Liver (tissue), 3 donors: Measurements from ENCODE around the gene FGB.

Experiments
- FOXA1 ChIP-seq: IDR thresholded peaks from 2 replicates; pipeline ENCODE4 v1.6.1; 2016; ENCODE audit warnings: antibody characterized with exemption
- GABPA ChIP-seq, 2 donors: IDR thresholded peaks in 1 of 2; conservative IDR thresholded peaks in 1 of 2; 2 replicates each; pipeline ENCODE4 v1.6.1; 2016; ENCODE audit warnings: antibody characterized with exemption in 2 of 2, mild to moderate bottlenecking in 1 of 2, moderate library complexity in 1 of 2
- HNF4G ChIP-seq: IDR thresholded peaks from 2 replicates; pipeline ENCODE4 v1.6.1; 2016; ENCODE audit warnings: antibody characterized with exemption
- NR2F2 ChIP-seq: IDR thresholded peaks from 2 replicates; pipeline ENCODE4 v1.6.1; 2016; ENCODE audit warnings: antibody characterized with exemption
- RAD21 ChIP-seq, 2 donors: IDR thresholded peaks; 2 replicates each; pipeline ENCODE4 v1.6.1; 2016; ENCODE audit warnings: antibody characterized with exemption in 2 of 2, mild to moderate bottlenecking in 2 of 2
- RXRA ChIP-seq, 2 donors: IDR thresholded peaks; 2 replicates each; pipeline ENCODE4 v1.6.1; 2017 to 2018; ENCODE audit warnings: antibody characterized with exemption in 2 of 2, mild to moderate bottlenecking in 1 of 2
- SP1 ChIP-seq: IDR thresholded peaks from 2 replicates; pipeline ENCODE4 v1.6.1; 2018; ENCODE audit warnings: antibody characterized with exemption, mild to moderate bottlenecking
- TAF1 ChIP-seq: conservative IDR thresholded peaks from 2 replicates; pipeline ENCODE4 v1.6.1; 2016; ENCODE audit warnings: antibody characterized with exemption, mild to moderate bottlenecking
- YY1 ChIP-seq: IDR thresholded peaks from 2 replicates; pipeline ENCODE4 v1.6.1; 2016; ENCODE audit warnings: antibody characterized with exemption, mild to moderate bottlenecking
- TF ChIP-seq, protein P1 (sequence below): fragments of 150-350 bp; IDR thresholded peaks from 2 replicates; pipeline ENCODE4 v1.5.1; 2017; ENCODE audit warnings: improper control_type of control experiment, low read depth, low read length; ENCODE audit not compliant: missing input control
- TF ChIP-seq, protein P2 (sequence below): IDR thresholded peaks from 2 replicates; pipeline ENCODE4 v1.6.1; 2016; ENCODE audit warnings: antibody characterized with exemption
- TF ChIP-seq, protein P3 (sequence below): IDR thresholded peaks from 2 replicates; pipeline ENCODE4 v1.6.1; 2016; ENCODE audit warnings: antibody characterized with exemption, mild to moderate bottlenecking
- TF ChIP-seq, protein P4 (sequence below): IDR thresholded peaks from 2 replicates; pipeline ENCODE4 v1.6.1; 2016; ENCODE audit warnings: antibody characterized with exemption
- TF ChIP-seq, protein P5 (sequence below): IDR thresholded peaks from 2 replicates; pipeline ENCODE4 v1.6.1; 2016; ENCODE audit warnings: antibody characterized with exemption
- donor health status: healthy.
- donor health status: healthy.

DNA sequence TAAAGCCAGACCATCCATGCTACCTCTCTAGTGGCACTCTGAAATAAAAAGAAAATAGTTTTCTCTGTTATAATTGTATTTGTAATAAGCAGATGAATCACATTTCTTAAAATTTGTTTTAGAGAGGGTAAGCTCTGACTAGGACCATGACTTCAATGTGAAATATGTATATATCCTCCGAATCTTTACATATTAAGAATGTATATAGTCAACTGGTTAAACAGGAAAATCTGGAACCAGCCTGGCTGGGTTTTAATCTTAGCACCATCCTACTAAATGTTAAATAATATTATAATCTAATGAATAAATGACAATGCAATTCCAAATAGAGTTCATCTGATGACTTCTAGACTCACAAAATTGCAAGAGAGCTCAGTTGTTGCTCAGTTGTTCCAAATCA lies 1.5 kb downstream of the FGB start:
- TF ChIP-seq, protein P1, sequence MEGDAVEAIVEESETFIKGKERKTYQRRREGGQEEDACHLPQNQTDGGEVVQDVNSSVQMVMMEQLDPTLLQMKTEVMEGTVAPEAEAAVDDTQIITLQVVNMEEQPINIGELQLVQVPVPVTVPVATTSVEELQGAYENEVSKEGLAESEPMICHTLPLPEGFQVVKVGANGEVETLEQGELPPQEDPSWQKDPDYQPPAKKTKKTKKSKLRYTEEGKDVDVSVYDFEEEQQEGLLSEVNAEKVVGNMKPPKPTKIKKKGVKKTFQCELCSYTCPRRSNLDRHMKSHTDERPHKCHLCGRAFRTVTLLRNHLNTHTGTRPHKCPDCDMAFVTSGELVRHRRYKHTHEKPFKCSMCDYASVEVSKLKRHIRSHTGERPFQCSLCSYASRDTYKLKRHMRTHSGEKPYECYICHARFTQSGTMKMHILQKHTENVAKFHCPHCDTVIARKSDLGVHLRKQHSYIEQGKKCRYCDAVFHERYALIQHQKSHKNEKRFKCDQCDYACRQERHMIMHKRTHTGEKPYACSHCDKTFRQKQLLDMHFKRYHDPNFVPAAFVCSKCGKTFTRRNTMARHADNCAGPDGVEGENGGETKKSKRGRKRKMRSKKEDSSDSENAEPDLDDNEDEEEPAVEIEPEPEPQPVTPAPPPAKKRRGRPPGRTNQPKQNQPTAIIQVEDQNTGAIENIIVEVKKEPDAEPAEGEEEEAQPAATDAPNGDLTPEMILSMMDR, result no peak
- TF ChIP-seq NR2F2 (no peak), TAF1 (no peak), RAD21 (IDR thresholded peaks at IDR 0.05) (no peak), GABPA (IDR thresholded peaks at IDR 0.05 in 1 of 2, conservative IDR thresholded peaks at IDR 0.05 in 1 of 2) (no peak), RXRA (IDR thresholded peaks at IDR 0.05) (no peak), YY1 (no peak), SP1 (no peak), HNF4G (no peak), FOXA1 (no peak)
- TF ChIP-seq, protein P2, sequence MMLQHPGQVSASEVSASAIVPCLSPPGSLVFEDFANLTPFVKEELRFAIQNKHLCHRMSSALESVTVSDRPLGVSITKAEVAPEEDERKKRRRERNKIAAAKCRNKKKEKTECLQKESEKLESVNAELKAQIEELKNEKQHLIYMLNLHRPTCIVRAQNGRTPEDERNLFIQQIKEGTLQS, result no peak
- TF ChIP-seq, protein P3, sequence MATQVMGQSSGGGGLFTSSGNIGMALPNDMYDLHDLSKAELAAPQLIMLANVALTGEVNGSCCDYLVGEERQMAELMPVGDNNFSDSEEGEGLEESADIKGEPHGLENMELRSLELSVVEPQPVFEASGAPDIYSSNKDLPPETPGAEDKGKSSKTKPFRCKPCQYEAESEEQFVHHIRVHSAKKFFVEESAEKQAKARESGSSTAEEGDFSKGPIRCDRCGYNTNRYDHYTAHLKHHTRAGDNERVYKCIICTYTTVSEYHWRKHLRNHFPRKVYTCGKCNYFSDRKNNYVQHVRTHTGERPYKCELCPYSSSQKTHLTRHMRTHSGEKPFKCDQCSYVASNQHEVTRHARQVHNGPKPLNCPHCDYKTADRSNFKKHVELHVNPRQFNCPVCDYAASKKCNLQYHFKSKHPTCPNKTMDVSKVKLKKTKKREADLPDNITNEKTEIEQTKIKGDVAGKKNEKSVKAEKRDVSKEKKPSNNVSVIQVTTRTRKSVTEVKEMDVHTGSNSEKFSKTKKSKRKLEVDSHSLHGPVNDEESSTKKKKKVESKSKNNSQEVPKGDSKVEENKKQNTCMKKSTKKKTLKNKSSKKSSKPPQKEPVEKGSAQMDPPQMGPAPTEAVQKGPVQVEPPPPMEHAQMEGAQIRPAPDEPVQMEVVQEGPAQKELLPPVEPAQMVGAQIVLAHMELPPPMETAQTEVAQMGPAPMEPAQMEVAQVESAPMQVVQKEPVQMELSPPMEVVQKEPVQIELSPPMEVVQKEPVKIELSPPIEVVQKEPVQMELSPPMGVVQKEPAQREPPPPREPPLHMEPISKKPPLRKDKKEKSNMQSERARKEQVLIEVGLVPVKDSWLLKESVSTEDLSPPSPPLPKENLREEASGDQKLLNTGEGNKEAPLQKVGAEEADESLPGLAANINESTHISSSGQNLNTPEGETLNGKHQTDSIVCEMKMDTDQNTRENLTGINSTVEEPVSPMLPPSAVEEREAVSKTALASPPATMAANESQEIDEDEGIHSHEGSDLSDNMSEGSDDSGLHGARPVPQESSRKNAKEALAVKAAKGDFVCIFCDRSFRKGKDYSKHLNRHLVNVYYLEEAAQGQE, result no peak
- TF ChIP-seq, protein P4, sequence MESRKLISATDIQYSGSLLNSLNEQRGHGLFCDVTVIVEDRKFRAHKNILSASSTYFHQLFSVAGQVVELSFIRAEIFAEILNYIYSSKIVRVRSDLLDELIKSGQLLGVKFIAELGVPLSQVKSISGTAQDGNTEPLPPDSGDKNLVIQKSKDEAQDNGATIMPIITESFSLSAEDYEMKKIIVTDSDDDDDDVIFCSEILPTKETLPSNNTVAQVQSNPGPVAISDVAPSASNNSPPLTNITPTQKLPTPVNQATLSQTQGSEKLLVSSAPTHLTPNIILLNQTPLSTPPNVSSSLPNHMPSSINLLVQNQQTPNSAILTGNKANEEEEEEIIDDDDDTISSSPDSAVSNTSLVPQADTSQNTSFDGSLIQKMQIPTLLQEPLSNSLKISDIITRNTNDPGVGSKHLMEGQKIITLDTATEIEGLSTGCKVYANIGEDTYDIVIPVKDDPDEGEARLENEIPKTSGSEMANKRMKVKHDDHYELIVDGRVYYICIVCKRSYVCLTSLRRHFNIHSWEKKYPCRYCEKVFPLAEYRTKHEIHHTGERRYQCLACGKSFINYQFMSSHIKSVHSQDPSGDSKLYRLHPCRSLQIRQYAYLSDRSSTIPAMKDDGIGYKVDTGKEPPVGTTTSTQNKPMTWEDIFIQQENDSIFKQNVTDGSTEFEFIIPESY, result no peak
- TF ChIP-seq, protein P5, sequence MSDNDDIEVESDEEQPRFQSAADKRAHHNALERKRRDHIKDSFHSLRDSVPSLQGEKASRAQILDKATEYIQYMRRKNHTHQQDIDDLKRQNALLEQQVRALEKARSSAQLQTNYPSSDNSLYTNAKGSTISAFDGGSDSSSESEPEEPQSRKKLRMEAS, result no peak
